OCI-LY7 (cell line): ENCODE measurements around the gene RAB6B. TPM values are rescaled to one million over a fixed set of nuclear protein-coding genes. Genes with fewer than 3 reads are reported as not detected.
A peak's percentile ranks its signal among the peaks of the same experiment; 100 is the strongest.

Experiments
- BruUV-seq: library from RNA; stranded (reverse); fragments of 400-500 nt; replicated peaks from 2 replicates; lab custom pipeline; 2021; lab: Mats Ljungman, UMichigan
- CTCF ChIA-PET: fragments of 300-600 bp; sonication (Branson Sonifier 250); formaldehyde crosslinking; loops from one replicate; lab custom pipeline; 2022; ENCODE audit warnings: antibody characterized with exemption; ENCODE audit not compliant: unreplicated experiment; lab: Charles Lee
- POLR2A ChIA-PET: fragments of 300-600 bp; sonication (Branson Sonifier 250); formaldehyde crosslinking; loops from one replicate; lab custom pipeline; 2022; ENCODE audit warnings: antibody characterized with exemption; lab: Charles Lee
- DNase-seq: peaks from one replicate; pipeline ENCODE4 v3.0.0-alpha.2; 2015; ENCODE audit warnings: low spot score
- H2AFZ ChIP-seq: fragments of 200-600 bp; sonication (generic), shearing (Covaris generic); 2 replicates; pipeline ENCODE4 v1.6.1; 2014; ENCODE audit warnings: mild to moderate bottlenecking, antibody characterized with exemption, low read length, moderate library complexity
- H3K27ac ChIP-seq: fragments of 200-600 bp; sonication (generic); 2 replicates; pipeline ENCODE4 v1.5.1; 2014; ENCODE audit warnings: mixed run types, low read depth, mild to moderate bottlenecking, moderate library complexity, low read length, inconsistent platforms; ENCODE audit not compliant: poor library complexity, severe bottlenecking
- H3K36me3 ChIP-seq: fragments of 200-600 bp; sonication (generic); 2 replicates; pipeline ENCODE4 v1.6.1; 2014; ENCODE audit warnings: mild to moderate bottlenecking, antibody characterized with exemption, low read length, moderate library complexity, mixed read lengths; ENCODE audit not compliant: insufficient read depth
- H3K4me1 ChIP-seq: fragments of 200-600 bp; sonication (generic); 2 replicates; pipeline ENCODE4 v1.5.1; 2014; ENCODE audit warnings: mild to moderate bottlenecking, low read length; ENCODE audit not compliant: insufficient read depth, poor library complexity, severe bottlenecking
- H3K4me2 ChIP-seq: fragments of 200-600 bp; sonication (generic); 2 replicates; pipeline ENCODE4 v1.6.1; 2014; ENCODE audit warnings: mild to moderate bottlenecking, low read length
- H3K4me3 ChIP-seq: fragments of 200-600 bp; sonication (generic); 2 replicates; pipeline ENCODE4 v1.5.1; 2014; ENCODE audit warnings: mild to moderate bottlenecking, low read depth, low read length; ENCODE audit not compliant: poor library complexity, severe bottlenecking
- H3K79me2 ChIP-seq: fragments of 200-600 bp; sonication (generic); 2 replicates; pipeline ENCODE4 v1.6.1; 2016; ENCODE audit warnings: low read depth, mild to moderate bottlenecking, low read length, moderate library complexity, mixed read lengths; ENCODE audit not compliant: insufficient read depth
- H3K9me2 ChIP-seq: fragments of 200-600 bp; sonication (generic); 2 replicates; pipeline ENCODE4 v1.6.1; 2016; ENCODE audit warnings: mild to moderate bottlenecking, low read length, mixed read lengths; ENCODE audit not compliant: insufficient read depth
- H3K9me3 ChIP-seq: fragments of 200-600 bp; sonication (generic); 2 replicates; pipeline ENCODE4 v1.6.1; 2014; ENCODE audit warnings: mild to moderate bottlenecking, mixed run types, low read length, mixed read lengths
- H4K20me1 ChIP-seq: fragments of 200-600 bp; sonication (generic); 2 replicates; pipeline ENCODE4 v1.6.1; 2014; ENCODE audit warnings: mild to moderate bottlenecking, antibody characterized with exemption, low read length, moderate library complexity, mixed read lengths; ENCODE audit not compliant: insufficient read depth
- EZH2phosphoT487 ChIP-seq: fragments of 200-600 bp; sonication (generic); IDR thresholded peaks from 2 replicates; pipeline ENCODE4 v1.6.1; 2018; ENCODE audit warnings: low read depth, borderline replicate concordance, mild to moderate bottlenecking, mixed run types, antibody characterized with exemption, low read length, moderate library complexity, mixed read lengths
- intact Hi-C: fragments of 100-400 bp; cut with micrococcal nuclease; formaldehyde crosslinking; loops from one replicate; pipeline ENCODE4 v1.10.0; 2022; ENCODE audit not compliant: unreplicated experiment
- total RNA-seq, 2 experiments: library from RNA; depleted of rRNA in 1 of 2; stranded (reverse); fragments of >200 nt in 1 of 2; shearing (Covaris generic) in 1 of 2; gene quantifications; 2 replicates each; pipeline ENCODE4 v1.2.3, GENCODE V29; 2014 to 2022
- TF ChIP-seq, protein P1 (sequence below): fragments of 200-600 bp; sonication (generic); conservative IDR thresholded peaks from 2 replicates; pipeline ENCODE4 v1.5.1; 2014; ENCODE audit warnings: mild to moderate bottlenecking, antibody characterized with exemption, low read length, moderate library complexity, mixed read lengths

Gene RAB6B
- total RNA-seq, 2 experiments from 2014 or later, result not detected

DNA sequence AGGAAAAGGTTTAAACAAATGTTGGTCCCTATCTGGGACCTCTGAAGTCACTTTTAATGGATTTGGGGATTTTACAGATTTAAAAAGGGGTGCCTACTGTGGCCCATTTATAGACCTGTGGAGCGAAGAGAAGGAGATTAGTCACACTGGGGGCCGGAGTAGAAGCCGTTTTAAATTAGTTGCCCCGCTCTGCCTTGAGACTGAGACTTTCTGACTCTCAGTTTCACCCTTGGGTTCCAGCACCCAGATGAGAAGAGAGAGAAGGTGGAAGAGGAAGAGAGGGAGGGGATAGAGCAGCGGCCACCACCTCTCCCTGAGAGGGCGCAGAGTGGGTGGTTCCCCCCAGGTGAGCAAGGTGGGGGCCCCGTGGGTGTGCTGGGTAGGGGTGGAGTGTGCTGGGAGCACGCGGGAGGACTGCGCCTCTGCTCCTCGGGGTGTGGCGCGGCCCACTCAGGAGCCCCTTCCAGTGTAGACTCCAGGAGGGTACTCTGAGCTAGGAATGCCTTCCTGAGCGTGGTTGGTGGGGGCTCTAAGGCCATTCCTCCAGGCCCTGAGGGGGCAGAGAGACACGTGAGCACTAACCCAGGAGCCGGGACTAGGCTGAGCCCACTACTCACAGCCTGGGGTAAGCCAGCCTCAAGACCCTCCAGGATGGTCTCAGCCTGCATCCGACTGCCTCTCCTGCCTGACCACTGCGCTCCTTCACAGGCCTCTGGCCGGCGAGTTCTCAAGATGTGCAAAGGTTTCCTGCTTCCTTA, 32.6 kb upstream of the RAB6B start:
- H3K36me3 ChIP-seq, result no peaks in the 10 kb centered on the region
- no peaks in the 10 kb centered on the region for H3K4me1 ChIP-seq
- TF ChIP-seq, protein P1, sequence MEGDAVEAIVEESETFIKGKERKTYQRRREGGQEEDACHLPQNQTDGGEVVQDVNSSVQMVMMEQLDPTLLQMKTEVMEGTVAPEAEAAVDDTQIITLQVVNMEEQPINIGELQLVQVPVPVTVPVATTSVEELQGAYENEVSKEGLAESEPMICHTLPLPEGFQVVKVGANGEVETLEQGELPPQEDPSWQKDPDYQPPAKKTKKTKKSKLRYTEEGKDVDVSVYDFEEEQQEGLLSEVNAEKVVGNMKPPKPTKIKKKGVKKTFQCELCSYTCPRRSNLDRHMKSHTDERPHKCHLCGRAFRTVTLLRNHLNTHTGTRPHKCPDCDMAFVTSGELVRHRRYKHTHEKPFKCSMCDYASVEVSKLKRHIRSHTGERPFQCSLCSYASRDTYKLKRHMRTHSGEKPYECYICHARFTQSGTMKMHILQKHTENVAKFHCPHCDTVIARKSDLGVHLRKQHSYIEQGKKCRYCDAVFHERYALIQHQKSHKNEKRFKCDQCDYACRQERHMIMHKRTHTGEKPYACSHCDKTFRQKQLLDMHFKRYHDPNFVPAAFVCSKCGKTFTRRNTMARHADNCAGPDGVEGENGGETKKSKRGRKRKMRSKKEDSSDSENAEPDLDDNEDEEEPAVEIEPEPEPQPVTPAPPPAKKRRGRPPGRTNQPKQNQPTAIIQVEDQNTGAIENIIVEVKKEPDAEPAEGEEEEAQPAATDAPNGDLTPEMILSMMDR, result no peak
- no peak for TF ChIP-seq EZH2phosphoT487
- no peaks in the 10 kb centered on the region for H3K9me3 ChIP-seq
- no peak overlapping the region for H3K4me3 ChIP-seq
- no peak overlapping the region for H3K27ac ChIP-seq
- H4K20me1 ChIP-seq, result no peaks in the 10 kb centered on the region
- CTCF ChIA-PET, result no interaction called here
- no TSS peak for BruUV-seq
- POLR2A ChIA-PET, result no interaction called here
- no peak for DNase-seq
- intact Hi-C loops, result loop anchor here (10.0 kb wide), 2 partner anchors 264 to 1194 kb away; partner anchors contain the start of gene TOPBP1
- peak overlapping the region; percentile 35; the same call in 1 of the 2 replicates for H3K4me2 ChIP-seq
- no peaks in the 10 kb centered on the region for H3K9me2 ChIP-seq
- H2AFZ ChIP-seq, result no peak overlapping the region
- no peaks in the 10 kb centered on the region for H3K79me2 ChIP-seq

DNA sequence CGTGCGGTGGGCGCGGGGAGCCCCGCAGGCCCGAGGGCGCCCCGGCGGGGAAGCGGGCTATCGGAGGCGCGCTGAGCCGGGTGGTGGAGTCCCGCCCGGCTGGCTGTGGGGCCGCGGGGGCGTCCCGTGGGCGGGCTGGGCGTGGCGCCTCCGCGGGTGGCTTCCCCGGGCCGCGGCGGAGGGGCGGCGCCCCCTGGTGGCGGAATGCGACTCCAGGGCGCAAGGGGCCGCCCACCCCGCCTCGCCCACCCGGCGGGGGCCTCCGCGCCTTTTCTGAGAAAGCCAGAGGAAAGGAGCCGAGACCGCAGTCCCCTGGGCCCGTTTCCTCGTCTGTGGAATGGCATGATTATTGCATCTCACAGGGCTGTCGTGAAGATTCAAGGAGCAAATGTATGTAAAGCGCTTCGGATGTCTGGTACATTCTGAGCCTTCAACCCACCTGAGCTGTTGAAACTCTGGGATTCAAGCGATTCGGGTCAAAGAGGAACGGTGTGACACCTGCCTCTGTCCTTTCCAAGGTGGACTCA, 31.9 kb upstream of the RAB6B start:
- H3K4me1 ChIP-seq, result no peaks in the 10 kb centered on the region
- ChIA-PET CTCF (no interaction called here), POLR2A (no interaction called here)
- H3K9me3 ChIP-seq, result no peaks in the 10 kb centered on the region
- H3K27ac ChIP-seq, result no peak overlapping the region
- H3K36me3 ChIP-seq, result no peaks in the 10 kb centered on the region
- no TSS peak for BruUV-seq
- H3K4me2 ChIP-seq, result peak overlapping the region; percentile 35; the same call in 1 of the 2 replicates
- H3K9me2 ChIP-seq, result no peaks in the 10 kb centered on the region
- H3K79me2 ChIP-seq, result no peaks in the 10 kb centered on the region
- peak; percentile 45 for DNase-seq
- no peaks in the 10 kb centered on the region for H4K20me1 ChIP-seq
- no peak for TF ChIP-seq EZH2phosphoT487
- TF ChIP-seq, protein P1, result peak; percentile 72
- H3K4me3 ChIP-seq, result no peak overlapping the region
- no peak overlapping the region for H2AFZ ChIP-seq
- intact Hi-C loops, result loop anchor here (10.0 kb wide), 2 partner anchors 263 to 1193 kb away; partner anchors contain the start of gene TOPBP1
